Left colon (tissue), 2 donors: ENCODE results near the gene SINHCAF. TPM values are rescaled to one million over a fixed set of nuclear protein-coding genes. Genes with fewer than 3 reads are reported as not detected.
"Not testable (repeated sequence)": the region's sequence is repeated elsewhere in the genome, so short reads cannot be mapped to it uniquely, and the experiment has no call there.

Experiments
- ATAC-seq: fragments of 200-7000 bp; cut with Tn5 transposase; one replicate; pipeline ENCODE4 v1.9.1; 2020; ENCODE audit warnings: mild to moderate bottlenecking, moderate library complexity
- DNase-seq, 2 donors: peaks; one replicate each; pipeline ENCODE4 v3.0.0-alpha.2; 2020
- intact Hi-C, 2 donors: fragments of 100-400 bp; cut with DNase I in 1 of 2; cut with micrococcal nuclease in 1 of 2; formaldehyde crosslinking; loops; one replicate each; pipeline versions ENCODE4 v1.11.2 to v1.14.0; 2022; cut with DNase I, micrococcal nuclease
- total RNA-seq, 2 donors: library from RNA; stranded (reverse); fragmentation: NEBNext Ultra II Directional; extraction: Animal tissue kit (Norgen Biotek cat#: 25700); gene quantifications; one replicate each; pipeline ENCODE4 v1.2.1, GENCODE V29; 2021
- donor health status: DM: no; HTN: no; CAD: no.
- donor health status: DM: yes; HTN: yes; CAD: no.

The SINHCAF gene
- total RNA-seq, 2 donors from 2014 or later, result 66.7 to 71.0 TPM

- intact Hi-C loops, result no loop called here
- ATAC-seq (no peak), DNase-seq (no peak)
These were observed 47.5 kb downstream of the SINHCAF start for GRCh38 chr12:31278424-31278823.

GRCh38 chr12:31277081-31277480, 48.9 kb downstream of the SINHCAF start:
- intact Hi-C loops, result no loop called here
- DNase-seq (no peak), ATAC-seq (no peak)

- no peak for DNase-seq
- ATAC-seq, result no peak
- intact Hi-C loops, result no loop called here
These were observed 50.5 kb downstream of the SINHCAF start for GRCh38 chr12:31275491-31275890.

GRCh38 chr12:31274520-31275300, 51.2 kb downstream of the SINHCAF start:
- no peak for DNase-seq
- intact Hi-C loops, result no loop called here
- no peak for ATAC-seq

GRCh38 chr12:31273794-31274193, 52.2 kb downstream of the SINHCAF start:
- intact Hi-C loops, DNase-seq, ATAC-seq: not testable (repeated sequence)

GRCh38 chr12:31272607-31273225, 53.2 kb downstream of the SINHCAF start:
- intact Hi-C loops, result no loop called here
- DNase-seq (no peak), ATAC-seq (no peak)

- no peak for ATAC-seq
- intact Hi-C loops, result no loop called here
- DNase-seq, result no peak
These were observed 58.0 kb downstream of the SINHCAF start for GRCh38 chr12:31267966-31268365.

GRCh38 chr12:31265722-31266121, 60.2 kb downstream of the SINHCAF start:
- intact Hi-C loops, result no loop called here
- no peak for DNase-seq
- ATAC-seq, result no peak

- ATAC-seq (no peak), DNase-seq (no peak)
These were observed 62.3 kb downstream of the SINHCAF start for GRCh38 chr12:31263661-31264060.

GRCh38 chr12:31261744-31262143, 64.2 kb downstream of the SINHCAF start:
- intact Hi-C loops, result no loop called here
- no peak for DNase-seq
- ATAC-seq, result no peak

More at GRCh38 chr12:31263661-31264060, 62.3 kb downstream of the SINHCAF start:
- intact Hi-C loops, result no loop called here

- ATAC-seq (no peak), DNase-seq (no peak)
- intact Hi-C loops, result no loop called here
These were observed 65.1 kb downstream of the SINHCAF start for GRCh38 chr12:31260840-31261239.

GRCh38 chr12:31259136-31259886, 66.6 kb downstream of the SINHCAF start:
- DNase-seq (no peak), ATAC-seq (no peak)
- intact Hi-C loops, result loop anchor here in 1 of 2 donors (10.0 kb wide), 1 partner anchor 375 kb away; no protein-coding TSS in a partner anchor

GRCh38 chr12:31257784-31258183, 68.2 kb downstream of the SINHCAF start:
- intact Hi-C loops, result loop anchor here in 1 of 2 donors (10.0 kb wide), 1 partner anchor 377 kb away; no protein-coding TSS in a partner anchor
- ATAC-seq, result no peak
- DNase-seq, result no peak

GRCh38 chr12:31251707-31252611, 74.0 kb downstream of the SINHCAF start:
- intact Hi-C loops, result loop anchor here in 1 of 2 donors (10.0 kb wide), 1 partner anchor 383 kb away; no protein-coding TSS in a partner anchor
- not testable (repeated sequence) for ATAC-seq, DNase-seq

GRCh38 chr12:31250179-31250578, 75.8 kb downstream of the SINHCAF start:
- intact Hi-C loops, result loop anchor here in 1 of 2 donors (10.0 kb wide), 1 partner anchor 385 kb away; no protein-coding TSS in a partner anchor
- ATAC-seq, result no peak

GRCh38 chr12:31249356-31249755, 76.6 kb downstream of the SINHCAF start:
- intact Hi-C loops, result no loop called here
- no peak for DNase-seq
- no peak for ATAC-seq

More at GRCh38 chr12:31250179-31250578, 75.8 kb downstream of the SINHCAF start:
- no peak for DNase-seq

GRCh38 chr12:31248815-31249214, 77.1 kb downstream of the SINHCAF start:
- no peak for ATAC-seq

GRCh38 chr12:31248337-31248736, 77.6 kb downstream of the SINHCAF start:
- intact Hi-C loops, result no loop called here
- ATAC-seq, result no peak
- DNase-seq, result no peak

More at GRCh38 chr12:31248815-31249214, 77.1 kb downstream of the SINHCAF start:
- DNase-seq, result no peak
- intact Hi-C loops, result no loop called here
